Stomach (tissue), 4 donors: ENCODE results near the gene CLEC4G.

Experiments
- EP300 ChIP-seq: sonication (generic); formaldehyde crosslinking; IDR thresholded peaks from one replicate; pipeline ENCODE4 v1.6.1; 2017; ENCODE audit warnings: antibody characterized with exemption
- POLR2A ChIP-seq, 4 donors: fragments of 450-650 bp; IDR thresholded peaks; one replicate each; pipeline ENCODE4 v1.6.1; 2016; ENCODE audit warnings: antibody characterized with exemption in 4 of 4, control low read depth in 2 of 4, mild to moderate bottlenecking in 1 of 4, moderate library complexity in 1 of 4
- TF ChIP-seq, protein P1 (sequence below), 7 experiments: fragments of 450-650 bp in 4 of 7; fragments of 200-600 bp in 3 of 7; sonication (generic) in 3 of 7; IDR thresholded peaks; one replicate each; pipeline ENCODE4 v1.5.1; 2016 to 2019; ENCODE audit warnings: antibody characterized with exemption in 7 of 7, control low read depth in 2 of 7, mild to moderate bottlenecking in 1 of 7

GRCh38 chr19:7781157-7781556 lies 49.2 kb upstream of the CLEC4G start:
- TF ChIP-seq, protein P1, sequence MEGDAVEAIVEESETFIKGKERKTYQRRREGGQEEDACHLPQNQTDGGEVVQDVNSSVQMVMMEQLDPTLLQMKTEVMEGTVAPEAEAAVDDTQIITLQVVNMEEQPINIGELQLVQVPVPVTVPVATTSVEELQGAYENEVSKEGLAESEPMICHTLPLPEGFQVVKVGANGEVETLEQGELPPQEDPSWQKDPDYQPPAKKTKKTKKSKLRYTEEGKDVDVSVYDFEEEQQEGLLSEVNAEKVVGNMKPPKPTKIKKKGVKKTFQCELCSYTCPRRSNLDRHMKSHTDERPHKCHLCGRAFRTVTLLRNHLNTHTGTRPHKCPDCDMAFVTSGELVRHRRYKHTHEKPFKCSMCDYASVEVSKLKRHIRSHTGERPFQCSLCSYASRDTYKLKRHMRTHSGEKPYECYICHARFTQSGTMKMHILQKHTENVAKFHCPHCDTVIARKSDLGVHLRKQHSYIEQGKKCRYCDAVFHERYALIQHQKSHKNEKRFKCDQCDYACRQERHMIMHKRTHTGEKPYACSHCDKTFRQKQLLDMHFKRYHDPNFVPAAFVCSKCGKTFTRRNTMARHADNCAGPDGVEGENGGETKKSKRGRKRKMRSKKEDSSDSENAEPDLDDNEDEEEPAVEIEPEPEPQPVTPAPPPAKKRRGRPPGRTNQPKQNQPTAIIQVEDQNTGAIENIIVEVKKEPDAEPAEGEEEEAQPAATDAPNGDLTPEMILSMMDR (IDR thresholded peaks at IDR 0.05), result no peak
- TF ChIP-seq EP300, result no peak
- TF ChIP-seq POLR2A (IDR thresholded peaks at IDR 0.05), result no peak
